ENCODE measurements around the gene ATP2A2.
"Not testable (repeated sequence)": the region's sequence is repeated elsewhere in the genome, so short reads cannot be mapped to it uniquely, and the experiment has no call there.

ATP2A2 gene

GRCh38 chr12:110301065-110301806 lies 20.2 kb downstream of the ATP2A2 start:
- no peak for DNase-seq

- no peak for DNase-seq
Observed at GRCh38 chr12:110304061-110304551, 23.1 kb downstream of the ATP2A2 start.

GRCh38 chr12:110307372-110307771 lies 26.3 kb downstream of the ATP2A2 start:
- DNase-seq: no peak

- DNase-seq: no peak
Observed at GRCh38 chr12:110310763-110311162, 29.7 kb downstream of the ATP2A2 start.

GRCh38 chr12:110311903-110312302 lies 30.9 kb downstream of the ATP2A2 start:
- DNase-seq: no peak

GRCh38 chr12:110312581-110313360 lies 31.7 kb downstream of the ATP2A2 start:
- DNase-seq: no peak

- DNase-seq: no peak
Observed at GRCh38 chr12:110314308-110314707, 33.3 kb downstream of the ATP2A2 start.

GRCh38 chr12:110316861-110317260 lies 35.8 kb downstream of the ATP2A2 start:
- no peak for DNase-seq

- no peak for DNase-seq
Observed at GRCh38 chr12:110317911-110318310, 36.9 kb downstream of the ATP2A2 start.

- DNase-seq: no peak
Observed at GRCh38 chr12:110320550-110320949, 39.5 kb downstream of the ATP2A2 start.

GRCh38 chr12:110329710-110330109 lies 48.7 kb downstream of the ATP2A2 start:
- DNase-seq: no peak

- DNase-seq: no peak
Observed at GRCh38 chr12:110330124-110330523, 49.1 kb downstream of the ATP2A2 start.

GRCh38 chr12:110330544-110330943 lies 49.5 kb downstream of the ATP2A2 start:
- DNase-seq: no peak

- DNase-seq: no peak
Observed at GRCh38 chr12:110333201-110333600, 52.2 kb downstream of the ATP2A2 start.

- DNase-seq: no peak
Observed at GRCh38 chr12:110335481-110336045, 54.5 kb downstream of the ATP2A2 start.

- no peak for DNase-seq
Observed at GRCh38 chr12:110337912-110338710, 57.1 kb downstream of the ATP2A2 start.

GRCh38 chr12:110338754-110339153 lies 57.7 kb downstream of the ATP2A2 start:
- no peak for DNase-seq

- DNase-seq: no peak
Observed at GRCh38 chr12:110339184-110339952, 58.3 kb downstream of the ATP2A2 start.

- not testable (repeated sequence) for DNase-seq
Observed at GRCh38 chr12:110340261-110340660, 59.2 kb downstream of the ATP2A2 start.

GRCh38 chr12:110340706-110341105 lies 59.7 kb downstream of the ATP2A2 start:
- no peak for DNase-seq

GRCh38 chr12:110342157-110342556 lies 61.1 kb downstream of the ATP2A2 start:
- DNase-seq: no peak

- no peak for DNase-seq
Observed at GRCh38 chr12:110343114-110343513, 62.1 kb downstream of the ATP2A2 start.
